NCI-H1694 (cell line): Measurements from ENCODE around the gene CDA.

Experiments
- DNase-seq: peaks from one replicate; lab custom pipeline; 2025; lab: John Stamatoyannopoulos, UW

CDA gene

GRCh38 chr1:20588634-20589225, at the start of gene CDA:
CDA (plus strand) TSS chr1:20589097; CDS start chr1:20589130, 33 bp downstream.
- DNase-seq = no peak

GRCh38 chr1:20540281-20540680, 48.6 kb upstream of the CDA start:
- DNase-seq = no peak

DNA sequence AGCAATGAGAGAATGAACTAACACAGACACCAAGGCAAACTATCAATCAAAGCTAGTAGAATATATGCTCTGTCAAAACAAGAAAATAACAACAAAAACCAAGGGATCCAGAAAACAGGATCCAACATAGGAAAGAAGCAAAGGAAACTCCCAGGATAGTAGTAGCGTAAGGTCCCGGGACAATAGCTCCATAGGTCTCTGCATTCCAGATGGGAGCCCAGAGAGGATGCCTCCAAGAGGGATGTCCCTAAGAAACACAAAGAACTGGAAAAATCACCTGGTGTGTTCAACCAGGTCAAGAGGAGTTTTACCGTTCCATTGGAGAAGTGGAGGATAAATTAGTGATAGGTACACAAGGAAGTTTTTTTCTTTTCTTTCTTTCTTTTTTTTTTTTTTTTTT, 42.3 kb upstream of the CDA start:
- DNase-seq = no peak

GRCh38 chr1:20551161-20551560, 37.7 kb upstream of the CDA start:
- no peak for DNase-seq

GRCh38 chr1:20551945-20552727, 36.8 kb upstream of the CDA start, which contains the start of gene FAM43B:
FAM43B (plus strand) TSS chr1:20552573; CDS start chr1:20552974, 401 bp downstream.
- peak; percentile 63 for DNase-seq

DNA sequence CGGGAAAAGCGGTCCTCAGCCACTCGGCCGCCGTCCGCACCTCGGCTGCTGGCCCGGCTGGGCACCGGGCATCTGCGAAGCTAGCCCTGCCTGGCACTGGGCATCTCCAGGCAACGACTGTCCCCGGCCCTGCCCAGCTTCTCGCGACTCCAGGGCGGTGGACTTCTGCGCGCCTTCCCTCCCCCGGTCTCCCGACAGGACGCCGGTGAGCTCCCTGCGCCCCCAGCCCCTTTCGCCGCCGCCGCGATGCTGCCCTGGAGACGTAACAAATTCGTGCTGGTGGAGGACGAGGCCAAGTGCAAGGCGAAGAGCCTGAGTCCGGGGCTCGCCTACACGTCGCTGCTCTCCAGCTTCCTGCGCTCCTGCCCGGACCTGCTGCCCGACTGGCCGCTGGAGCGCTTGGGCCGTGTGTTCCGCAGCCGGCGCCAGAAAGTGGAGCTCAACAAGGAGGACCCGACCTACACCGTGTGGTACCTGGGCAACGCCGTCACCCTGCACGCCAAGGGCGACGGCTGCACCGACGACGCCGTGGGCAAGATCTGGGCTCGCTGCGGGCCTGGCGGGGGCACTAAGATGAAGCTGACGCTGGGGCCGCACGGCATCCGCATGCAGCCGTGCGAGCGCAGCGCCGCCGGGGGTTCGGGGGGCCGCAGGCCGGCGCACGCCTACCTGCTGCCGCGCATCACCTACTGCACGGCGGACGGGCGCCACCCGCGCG, 36.0 kb upstream of the CDA start:
- DNase-seq = no peak

- DNase-seq = no peak
Observed at GRCh38 chr1:20555025-20555757, 33.7 kb upstream of the CDA start.

DNA sequence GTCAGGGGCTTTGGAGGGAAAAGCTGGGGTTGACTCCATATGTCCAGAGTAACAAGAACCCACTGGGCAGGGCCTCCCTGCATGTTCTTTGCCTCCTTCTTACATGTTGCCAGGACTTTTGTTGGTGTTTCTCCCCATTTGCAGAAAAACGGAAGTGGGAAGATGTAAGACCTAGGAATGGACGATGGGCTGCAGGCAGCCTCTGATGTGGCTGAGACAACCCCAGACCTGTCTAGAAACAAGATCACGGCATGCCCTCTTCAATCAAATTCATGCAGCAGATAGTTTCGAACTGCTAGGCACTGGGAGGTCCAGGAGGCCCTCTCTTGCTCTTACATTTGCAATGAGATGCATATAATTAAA, 33.2 kb upstream of the CDA start:
- no peak for DNase-seq

DNA sequence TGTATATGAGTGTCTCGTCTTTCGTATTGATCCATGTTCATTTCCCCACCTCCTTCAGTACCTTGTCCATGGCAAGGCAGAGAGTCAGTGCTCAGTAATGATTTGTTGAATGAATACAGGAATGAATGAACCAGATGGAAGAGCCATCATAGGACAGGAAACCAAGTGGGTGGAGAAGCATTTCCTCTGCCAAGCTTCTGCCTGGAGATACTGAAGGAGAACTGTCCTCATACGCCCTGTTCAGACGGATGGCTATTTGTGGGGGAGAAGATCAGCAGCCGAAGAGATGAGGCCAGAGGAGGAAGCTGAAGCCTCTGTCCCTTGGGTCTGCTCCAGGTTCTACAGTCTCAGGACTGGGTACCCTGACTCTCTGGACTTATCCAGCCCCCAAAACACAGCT, 30.7 kb upstream of the CDA start:
- DNase-seq = no peak

DNA sequence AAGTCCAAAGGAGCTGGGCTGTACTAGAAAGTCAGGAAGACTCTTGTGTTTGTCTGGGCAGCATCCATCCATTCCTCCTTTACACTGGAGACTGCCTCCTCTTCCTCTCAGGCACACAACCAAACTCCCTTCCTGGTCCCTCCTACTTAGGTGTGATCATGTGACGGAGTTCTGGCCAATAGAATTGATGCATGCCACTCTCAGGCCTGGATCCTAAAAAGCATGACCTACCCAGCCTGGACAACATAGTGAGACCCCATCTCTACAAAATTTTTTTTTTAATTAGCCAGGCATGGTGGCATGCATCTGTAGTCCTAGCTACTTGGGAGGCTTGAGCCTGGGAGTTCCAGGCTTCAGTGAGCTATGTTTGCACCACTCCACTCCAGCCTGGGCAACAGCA, 27.9 kb upstream of the CDA start:
- DNase-seq = no peak

GRCh38 chr1:20565234-20565633, 23.7 kb upstream of the CDA start:
- DNase-seq = no peak

DNA sequence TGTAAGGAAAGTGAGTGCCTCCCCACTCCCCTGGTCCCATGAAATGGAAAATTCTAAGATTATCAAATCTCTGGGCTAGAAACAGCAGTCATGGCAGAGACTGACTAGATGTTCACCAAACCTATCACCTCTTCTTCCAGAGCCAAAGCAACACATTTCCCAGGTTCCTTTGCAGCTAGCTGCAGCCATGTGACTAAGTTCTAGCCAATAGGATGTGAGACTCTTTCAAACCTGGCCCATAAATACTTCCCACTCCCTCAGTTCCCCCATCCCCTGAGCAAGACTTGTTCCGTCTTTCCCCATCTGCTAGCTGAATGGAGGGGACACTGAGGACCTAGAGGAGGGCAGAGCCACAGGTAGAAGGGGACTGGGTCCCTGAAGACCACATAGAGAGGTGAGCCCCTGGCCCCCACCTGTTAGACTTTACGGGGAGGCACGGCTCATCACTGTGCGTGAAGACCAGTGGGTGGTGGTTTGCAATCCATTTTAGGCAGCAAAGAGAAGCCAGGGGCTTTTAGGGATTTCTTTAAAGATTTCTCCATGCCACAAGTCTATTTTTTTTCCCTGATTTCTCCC, 19.3 kb upstream of the CDA start:
- DNase-seq = no peak

- no peak for DNase-seq
Observed at GRCh38 chr1:20571427-20571826, 17.5 kb upstream of the CDA start.

- DNase-seq = no peak
Observed at GRCh38 chr1:20573987-20574386, 14.9 kb upstream of the CDA start.

GRCh38 chr1:20574686-20575540, 14.0 kb upstream of the CDA start:
- peak; percentile 75 for DNase-seq

GRCh38 chr1:20575541-20576336, 13.2 kb upstream of the CDA start:
- no peak for DNase-seq

GRCh38 chr1:20578062-20578461, 10.8 kb upstream of the CDA start:
- DNase-seq = no peak

- no peak for DNase-seq
Observed at GRCh38 chr1:20578721-20579395, 10.0 kb upstream of the CDA start.

- no peak for DNase-seq
Observed at GRCh38 chr1:20584890-20585289, 4.0 kb upstream of the CDA start.
